Kidney epithelial cell (primary cell): ENCODE data around the gene ZDBF2. TPM values are rescaled to one million over a fixed set of nuclear protein-coding genes. Genes with fewer than 3 reads are reported as not detected.

Experiments
- DNase-seq: peaks from one replicate; pipeline ENCODE4 v3.0.0-alpha.2; 2010; ENCODE audit warnings: low read depth
- H3K27me3 ChIP-seq: 2 replicates; pipeline ENCODE4 v1.6.0; 2011; ENCODE audit warnings: low read length; ENCODE audit not compliant: control insufficient read depth, insufficient read depth
- H3K36me3 ChIP-seq: 2 replicates; pipeline ENCODE4 v1.5.1; 2011; ENCODE audit warnings: low read length; ENCODE audit not compliant: control insufficient read depth, insufficient read depth
- H3K4me3 ChIP-seq: 2 replicates; pipeline ENCODE4 v1.5.1; 2011; ENCODE audit warnings: low read depth, mild to moderate bottlenecking, control low read depth, low read length
- CTCF ChIP-seq: IDR thresholded peaks from 2 replicates; pipeline ENCODE4 v1.5.1; 2011; ENCODE audit warnings: mild to moderate bottlenecking, moderate library complexity, low read length, control low read depth, inconsistent platforms; ENCODE audit not compliant: insufficient read depth, poor library complexity, severe bottlenecking
- total RNA-seq: library from RNA; depleted of rRNA; stranded (reverse); fragments of >200 nt; gene quantifications from 2 replicates; pipeline ENCODE4 v1.2.3, GENCODE V29; 2015

Gene ZDBF2
- total RNA-seq, 1 donor from 2014 or later: 8.5 TPM

DNA sequence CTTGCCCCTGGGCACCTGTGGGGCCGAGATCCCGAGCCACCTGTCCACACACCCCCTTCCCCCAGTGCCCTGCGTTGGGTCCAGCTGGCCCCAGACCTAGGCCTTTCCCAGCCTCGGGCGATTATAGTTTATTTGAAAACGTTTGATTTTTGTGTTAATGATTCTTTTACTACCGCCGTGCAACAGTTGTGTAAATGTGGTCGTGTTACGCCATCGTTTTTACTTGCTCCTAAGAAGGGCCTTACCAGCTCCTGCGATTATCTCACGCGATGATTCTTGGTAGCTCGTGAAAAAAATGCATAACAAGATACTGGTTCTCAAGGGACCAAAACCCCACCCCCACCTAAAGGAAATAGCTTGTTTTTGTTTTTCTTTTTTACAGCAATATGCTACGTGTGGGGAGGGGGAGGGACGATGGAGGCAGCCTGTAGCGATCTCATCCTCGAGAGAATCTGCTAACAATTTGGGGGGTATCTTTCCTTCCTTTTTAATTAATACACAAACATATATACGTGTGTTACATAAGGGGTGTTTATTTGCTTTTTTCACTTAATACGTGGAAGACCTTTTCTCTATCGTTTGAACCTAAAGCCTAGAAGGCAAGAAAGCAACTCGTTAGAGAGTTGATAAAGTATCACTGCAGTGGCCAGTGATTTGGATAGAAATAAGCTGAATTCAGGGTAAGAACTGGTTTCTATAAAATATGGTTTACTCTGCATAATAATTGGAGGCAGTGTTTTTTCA, 1.0 kb downstream of the ZDBF2 start:
- no peak for DNase-seq
- Histone ChIP-seq H3K36me3 (no peaks in the 10 kb centered on the region), H3K27me3 (peaks cover 20% of the 10 kb centered on the region), H3K4me3 (peak overlapping the region; percentile 57)
- no peak for TF ChIP-seq CTCF

DNA sequence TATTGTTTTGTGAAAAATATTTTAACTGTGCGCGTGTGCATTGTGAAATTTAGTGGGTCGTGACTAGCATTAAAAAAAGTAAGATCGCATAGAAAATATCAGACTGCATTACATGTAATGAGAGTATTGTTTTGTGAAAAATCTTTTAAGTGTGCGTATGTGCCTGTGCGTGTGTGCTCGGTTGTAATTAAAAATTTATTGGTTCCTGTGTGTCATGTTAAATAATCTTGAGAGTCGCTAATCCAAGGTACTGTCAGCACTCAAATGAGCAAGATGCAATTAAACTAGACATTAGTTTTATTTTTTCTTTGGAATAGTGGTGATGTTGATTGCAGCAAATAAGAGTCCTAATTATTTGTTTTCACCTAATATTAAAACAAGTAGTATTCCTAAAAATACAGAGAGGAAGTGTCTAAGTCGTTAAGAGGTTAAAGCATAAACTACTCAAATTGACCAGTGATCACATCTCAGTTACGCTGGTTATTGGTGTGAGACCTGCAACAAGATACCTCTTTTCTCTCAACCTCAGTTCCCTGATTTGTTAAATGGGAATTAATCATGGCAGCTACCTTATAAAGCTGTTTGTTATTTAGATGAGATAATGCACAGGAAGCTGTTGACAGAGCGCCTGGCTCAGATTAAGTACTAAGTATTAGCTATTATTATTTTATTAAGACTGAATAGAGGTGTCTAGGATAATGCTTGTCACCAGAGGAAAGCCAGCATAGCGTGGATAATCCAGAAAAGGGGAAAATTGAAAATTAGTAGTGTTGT, 1.9 kb downstream of the ZDBF2 start:
- Histone ChIP-seq H3K27me3 (peaks cover 20% of the 10 kb centered on the region), H3K4me3 (no peak overlapping the region), H3K36me3 (no peaks in the 10 kb centered on the region)
- TF ChIP-seq CTCF: no peak
- DNase-seq: no peak

- TF ChIP-seq CTCF: no peak
- DNase-seq: no peak
- Histone ChIP-seq H3K4me3 (no peak overlapping the region), H3K27me3 (peaks cover 18% of the 10 kb centered on the region), H3K36me3 (no peaks in the 10 kb centered on the region)
Observed at GRCh38 chr2:206277503-206277902, 3.0 kb downstream of the ZDBF2 start.

DNA sequence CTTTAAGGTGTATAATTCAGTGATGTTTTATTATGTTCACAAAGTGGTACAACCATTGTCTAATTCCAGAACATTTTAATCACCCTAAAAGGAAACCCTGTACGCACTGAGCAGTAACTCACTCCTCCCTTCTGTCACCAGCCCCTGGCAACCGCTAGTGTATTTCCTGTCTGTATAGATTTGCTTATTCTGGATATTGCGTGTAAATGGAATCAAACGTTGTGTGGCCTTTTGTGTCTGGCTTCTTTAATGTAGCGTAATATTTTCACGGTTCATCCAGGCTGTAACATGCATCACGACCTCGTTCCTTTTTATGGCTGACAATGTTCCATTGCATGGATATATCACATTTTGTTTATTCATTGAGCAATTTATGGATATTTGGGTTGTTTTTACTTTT, 8.3 kb downstream of the ZDBF2 start:
- no peak overlapping the region for H3K4me3 ChIP-seq
- H3K36me3 ChIP-seq: no peaks in the 10 kb centered on the region
- no peaks in the 10 kb centered on the region for H3K27me3 ChIP-seq
- no peak for DNase-seq
- TF ChIP-seq CTCF: no peak

- no peak for DNase-seq
- TF ChIP-seq CTCF: no peak
- Histone ChIP-seq H3K27me3 (no peaks in the 10 kb centered on the region), H3K4me3 (no peak overlapping the region), H3K36me3 (no peaks in the 10 kb centered on the region)
Observed at GRCh38 chr2:206287197-206287596, 12.7 kb downstream of the ZDBF2 start.
